Mucosa of rectum (tissue), 2 donors: ENCODE measurements around the gene REEP1.

Source experiments
- H3K27ac ChIP-seq, 2 donors: one replicate each; pipeline ENCODE4 v1.7.0; 2013; ENCODE audit warnings: inconsistent platforms in 2 of 2, low read depth in 2 of 2, low read length in 2 of 2
- H3K27me3 ChIP-seq, 2 donors: one replicate each; pipeline ENCODE4 v1.7.0; 2013; ENCODE audit warnings: low read length in 2 of 2; ENCODE audit not compliant: control insufficient read depth in 2 of 2, insufficient read depth in 2 of 2
- H3K36me3 ChIP-seq, 2 donors: one replicate each; pipeline ENCODE4 v1.7.0; 2013; ENCODE audit warnings: low read length in 2 of 2; ENCODE audit not compliant: control insufficient read depth in 2 of 2, insufficient read depth in 2 of 2
- H3K4me1 ChIP-seq, 2 donors: one replicate each; pipeline ENCODE4 v1.7.0; 2013; ENCODE audit warnings: low read length in 2 of 2, mild to moderate bottlenecking in 1 of 2; ENCODE audit not compliant: control insufficient read depth in 2 of 2, insufficient read depth in 2 of 2
- H3K4me3 ChIP-seq, 2 donors: one replicate each; pipeline ENCODE4 v1.7.0; 2013; ENCODE audit warnings: low read length in 2 of 2
- H3K9ac ChIP-seq, 2 donors: one replicate each; pipeline ENCODE4 v1.7.0; 2013; ENCODE audit warnings: low read length in 2 of 2, low read depth in 1 of 2, mild to moderate bottlenecking in 1 of 2
- H3K9me3 ChIP-seq, 2 donors: one replicate each; pipeline ENCODE4 v1.7.0; 2013; ENCODE audit warnings: low read length in 2 of 2; ENCODE audit not compliant: control insufficient read depth in 2 of 2
- donor health status: healthy.
- donor health status: Normal muscosa, but diverticular disease.

Gene REEP1

GRCh38 chr2:86284987-86285386 lies 52.4 kb downstream of the REEP1 start:
- no peaks in the 10 kb centered on the region for H3K36me3 ChIP-seq
- no peak overlapping the region for H3K27ac ChIP-seq
- H3K9me3 ChIP-seq: no peaks in the 10 kb centered on the region
- no peak overlapping the region for H3K9ac ChIP-seq
- peaks cover 0 to 6% of the 10 kb centered on the region in 2 donors for H3K4me1 ChIP-seq
- no peaks in the 10 kb centered on the region for H3K27me3 ChIP-seq
- H3K4me3 ChIP-seq: no peak overlapping the region

GRCh38 chr2:86284401-86284841 lies 53.0 kb downstream of the REEP1 start:
- no peaks in the 10 kb centered on the region for H3K36me3 ChIP-seq
- H3K4me3 ChIP-seq: no peak overlapping the region
- H3K27me3 ChIP-seq: no peaks in the 10 kb centered on the region
- H3K4me1 ChIP-seq: peaks cover 0 to 6% of the 10 kb centered on the region in 2 donors
- H3K9me3 ChIP-seq: no peaks in the 10 kb centered on the region
- H3K27ac ChIP-seq: no peak overlapping the region
- H3K9ac ChIP-seq: no peak overlapping the region

- Histone ChIP-seq H3K27me3 (no peaks in the 10 kb centered on the region), H3K9ac (no peak overlapping the region), H3K4me3 (no peak overlapping the region), H3K27ac (no peak overlapping the region), H3K4me1 (peaks cover 0 to 6% of the 10 kb centered on the region in 2 donors), H3K9me3 (no peaks in the 10 kb centered on the region), H3K36me3 (no peaks in the 10 kb centered on the region)
Measured at GRCh38 chr2:86283411-86284030, 53.9 kb downstream of the REEP1 start.

GRCh38 chr2:86281066-86281700 lies 56.2 kb downstream of the REEP1 start:
- Histone ChIP-seq H3K36me3 (no peaks in the 10 kb centered on the region), H3K27me3 (no peaks in the 10 kb centered on the region), H3K9me3 (no peaks in the 10 kb centered on the region), H3K4me1 (peaks cover 0 to 9% of the 10 kb centered on the region in 2 donors), H3K9ac (no peak overlapping the region), H3K4me3 (no peak overlapping the region), H3K27ac (no peak overlapping the region)

GRCh38 chr2:86280191-86280667 lies 57.2 kb downstream of the REEP1 start:
- Histone ChIP-seq H3K27ac (no peak overlapping the region), H3K9ac (no peak overlapping the region), H3K4me1 (peaks cover 8 to 17% of the 10 kb centered on the region in 2 donors), H3K9me3 (no peaks in the 10 kb centered on the region), H3K4me3 (no peak overlapping the region), H3K27me3 (no peaks in the 10 kb centered on the region), H3K36me3 (no peaks in the 10 kb centered on the region)

- Histone ChIP-seq H3K4me1 (peaks cover 16 to 21% of the 10 kb centered on the region in 2 donors), H3K4me3 (no peak overlapping the region), H3K27me3 (no peaks in the 10 kb centered on the region), H3K36me3 (no peaks in the 10 kb centered on the region), H3K9me3 (peaks cover 0 to 3% of the 10 kb centered on the region in 2 donors), H3K27ac (peak overlapping the region; percentile 61 to 78), H3K9ac (no peak overlapping the region)
Measured at GRCh38 chr2:86275962-86276361, 61.5 kb downstream of the REEP1 start.

- peak overlapping the region in 1 of 2 donors; percentile 27 for H3K4me3 ChIP-seq
- H3K4me1 ChIP-seq: peaks cover 16 to 21% of the 10 kb centered on the region in 2 donors
- peaks cover 0 to 3% of the 10 kb centered on the region in 2 donors for H3K9me3 ChIP-seq
- no peaks in the 10 kb centered on the region for H3K36me3 ChIP-seq
- H3K27ac ChIP-seq: peak overlapping the region; percentile 61 to 78
- no peaks in the 10 kb centered on the region for H3K27me3 ChIP-seq
- H3K9ac ChIP-seq: no peak overlapping the region
Measured at GRCh38 chr2:86275384-86275799, 62.0 kb downstream of the REEP1 start.

GRCh38 chr2:86274918-86275275 lies 62.5 kb downstream of the REEP1 start:
- no peaks in the 10 kb centered on the region for H3K36me3 ChIP-seq
- peaks cover 0 to 3% of the 10 kb centered on the region in 2 donors for H3K9me3 ChIP-seq
- no peaks in the 10 kb centered on the region for H3K27me3 ChIP-seq
- H3K4me3 ChIP-seq: peak overlapping the region in 1 of 2 donors; percentile 27
- no peak overlapping the region for H3K9ac ChIP-seq
- peak overlapping the region; percentile 61 to 78 for H3K27ac ChIP-seq
- H3K4me1 ChIP-seq: peaks cover 16 to 21% of the 10 kb centered on the region in 2 donors

- Histone ChIP-seq H3K4me3 (no peak overlapping the region), H3K9me3 (peaks cover 0 to 3% of the 10 kb centered on the region in 2 donors), H3K27ac (peak overlapping the region; percentile 5 to 78), H3K27me3 (no peaks in the 10 kb centered on the region), H3K36me3 (no peaks in the 10 kb centered on the region), H3K4me1 (peaks cover 16 to 21% of the 10 kb centered on the region in 2 donors), H3K9ac (no peak overlapping the region)
Measured at GRCh38 chr2:86274265-86274917, 63.0 kb downstream of the REEP1 start.

GRCh38 chr2:86272111-86272510 lies 65.3 kb downstream of the REEP1 start:
- H3K4me1 ChIP-seq: peaks cover 16 to 21% of the 10 kb centered on the region in 2 donors
- H3K9me3 ChIP-seq: peaks cover 0 to 3% of the 10 kb centered on the region in 2 donors
- H3K27me3 ChIP-seq: no peaks in the 10 kb centered on the region
- no peak overlapping the region for H3K27ac ChIP-seq
- H3K4me3 ChIP-seq: no peak overlapping the region
- no peak overlapping the region for H3K9ac ChIP-seq
- no peaks in the 10 kb centered on the region for H3K36me3 ChIP-seq
